IMR-90 (cell line): ENCODE data around the gene INHBC.

Source experiments
- CHD1 ChIP-seq: IDR thresholded peaks from 2 replicates; pipeline ENCODE4 v1.6.1; 2012; ENCODE audit warnings: low read depth, low read length, improper control_type of control experiment
- MAFK ChIP-seq: IDR thresholded peaks from 2 replicates; pipeline ENCODE4 v1.6.1; 2012; ENCODE audit warnings: low read depth, low read length, improper control_type of control experiment
- MAZ ChIP-seq: IDR thresholded peaks from 2 replicates; pipeline ENCODE4 v1.6.1; 2012; ENCODE audit warnings: low read depth, mild to moderate bottlenecking, low read length, improper control_type of control experiment, moderate library complexity, borderline replicate concordance
- NFE2L2 ChIP-seq: fragments of 150-350 bp; IDR thresholded peaks from 2 replicates; pipeline ENCODE4 v1.6.1; 2016; ENCODE audit warnings: low read depth, mild to moderate bottlenecking, low read length
- POLR2A ChIP-seq: IDR thresholded peaks from 2 replicates; pipeline ENCODE4 v1.6.1; 2012; ENCODE audit warnings: mild to moderate bottlenecking, low read depth, low read length
- RFX5 ChIP-seq: IDR thresholded peaks from 2 replicates; pipeline ENCODE4 v1.8.0; 2012; ENCODE audit warnings: low read depth, mild to moderate bottlenecking, low read length, moderate library complexity
- TF ChIP-seq, protein P1 (sequence below): conservative IDR thresholded peaks from 2 replicates; pipeline ENCODE4 v1.5.1; 2012; ENCODE audit warnings: mild to moderate bottlenecking, low read depth, low read length, improper control_type of control experiment
- TF ChIP-seq, protein P2 (sequence below): fragments of 150-350 bp; IDR thresholded peaks from 2 replicates; pipeline ENCODE4 v1.6.1; 2016; ENCODE audit warnings: low read depth, mild to moderate bottlenecking, low read length, moderate library complexity, borderline replicate concordance

DNA sequence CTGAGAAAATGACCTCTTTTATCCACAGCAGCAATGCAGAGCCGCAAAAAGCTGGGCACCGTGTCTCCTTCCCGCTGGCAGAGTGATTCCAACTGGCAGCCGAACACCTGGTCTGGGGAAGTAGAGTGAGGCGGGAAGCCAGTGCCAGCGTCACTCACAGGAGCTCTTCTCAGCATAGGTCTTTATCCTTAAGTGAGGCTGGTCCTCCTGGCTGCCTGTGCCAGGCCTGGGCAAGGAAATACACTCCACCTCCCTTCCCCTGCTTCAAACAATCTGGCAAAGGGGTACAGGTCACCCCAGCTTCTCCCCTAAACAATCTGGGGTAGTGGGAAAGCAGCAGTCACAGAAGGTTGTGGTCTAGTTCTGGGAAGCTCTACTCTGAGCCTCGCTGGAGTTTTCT, 40.3 kb downstream of the INHBC start:
- TF ChIP-seq MAFK (no peak), NFE2L2 (no peak), POLR2A (no peak), MAZ (no peak), RFX5 (no peak), CHD1 (no peak)
- TF ChIP-seq, protein P1, sequence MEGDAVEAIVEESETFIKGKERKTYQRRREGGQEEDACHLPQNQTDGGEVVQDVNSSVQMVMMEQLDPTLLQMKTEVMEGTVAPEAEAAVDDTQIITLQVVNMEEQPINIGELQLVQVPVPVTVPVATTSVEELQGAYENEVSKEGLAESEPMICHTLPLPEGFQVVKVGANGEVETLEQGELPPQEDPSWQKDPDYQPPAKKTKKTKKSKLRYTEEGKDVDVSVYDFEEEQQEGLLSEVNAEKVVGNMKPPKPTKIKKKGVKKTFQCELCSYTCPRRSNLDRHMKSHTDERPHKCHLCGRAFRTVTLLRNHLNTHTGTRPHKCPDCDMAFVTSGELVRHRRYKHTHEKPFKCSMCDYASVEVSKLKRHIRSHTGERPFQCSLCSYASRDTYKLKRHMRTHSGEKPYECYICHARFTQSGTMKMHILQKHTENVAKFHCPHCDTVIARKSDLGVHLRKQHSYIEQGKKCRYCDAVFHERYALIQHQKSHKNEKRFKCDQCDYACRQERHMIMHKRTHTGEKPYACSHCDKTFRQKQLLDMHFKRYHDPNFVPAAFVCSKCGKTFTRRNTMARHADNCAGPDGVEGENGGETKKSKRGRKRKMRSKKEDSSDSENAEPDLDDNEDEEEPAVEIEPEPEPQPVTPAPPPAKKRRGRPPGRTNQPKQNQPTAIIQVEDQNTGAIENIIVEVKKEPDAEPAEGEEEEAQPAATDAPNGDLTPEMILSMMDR: no peak
- TF ChIP-seq, protein P2, sequence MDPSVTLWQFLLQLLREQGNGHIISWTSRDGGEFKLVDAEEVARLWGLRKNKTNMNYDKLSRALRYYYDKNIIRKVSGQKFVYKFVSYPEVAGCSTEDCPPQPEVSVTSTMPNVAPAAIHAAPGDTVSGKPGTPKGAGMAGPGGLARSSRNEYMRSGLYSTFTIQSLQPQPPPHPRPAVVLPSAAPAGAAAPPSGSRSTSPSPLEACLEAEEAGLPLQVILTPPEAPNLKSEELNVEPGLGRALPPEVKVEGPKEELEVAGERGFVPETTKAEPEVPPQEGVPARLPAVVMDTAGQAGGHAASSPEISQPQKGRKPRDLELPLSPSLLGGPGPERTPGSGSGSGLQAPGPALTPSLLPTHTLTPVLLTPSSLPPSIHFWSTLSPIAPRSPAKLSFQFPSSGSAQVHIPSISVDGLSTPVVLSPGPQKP: no peak
